Loucy (cell line): ENCODE results near the gene BHLHE23.

Experiments used
- H2AFZ ChIP-seq: fragments of 200-600 bp; sonication (generic); 2 replicates; pipeline ENCODE4 v1.6.0; 2016; ENCODE audit warnings: antibody characterized with exemption, mild to moderate bottlenecking, low read length, moderate library complexity
- H3F3A ChIP-seq: fragments of 200-600 bp; 2 replicates; pipeline ENCODE4 v1.6.0; 2016; ENCODE audit warnings: antibody characterized with exemption, low read depth, mild to moderate bottlenecking
- H3K27me3 ChIP-seq: fragments of 200-600 bp; sonication (generic); 2 replicates; pipeline ENCODE4 v1.6.1; 2014; ENCODE audit warnings: low read length, mild to moderate bottlenecking; ENCODE audit not compliant: insufficient read depth, poor library complexity, severe bottlenecking
- H3K36me3 ChIP-seq: fragments of 200-600 bp; sonication (generic); 2 replicates; pipeline ENCODE4 v1.6.1; 2016; ENCODE audit warnings: low read length; ENCODE audit not compliant: insufficient read depth
- H3K4me1 ChIP-seq: fragments of 200-600 bp; sonication (generic); 2 replicates; pipeline ENCODE4 v1.5.1; 2014; ENCODE audit warnings: low read length, mild to moderate bottlenecking; ENCODE audit not compliant: insufficient read depth, poor library complexity, severe bottlenecking
- H3K4me2 ChIP-seq: fragments of 200-600 bp; sonication (generic); 2 replicates; pipeline ENCODE4 v1.6.0; 2014; ENCODE audit warnings: antibody characterized with exemption, low read length, low read depth, mild to moderate bottlenecking; ENCODE audit not compliant: poor library complexity, severe bottlenecking
- H3K4me3 ChIP-seq: fragments of 200-600 bp; sonication (generic); 2 replicates; pipeline ENCODE4 v1.5.1; 2014; ENCODE audit warnings: low read length, mild to moderate bottlenecking, mixed read lengths; ENCODE audit not compliant: poor library complexity, severe bottlenecking
- H3K79me2 ChIP-seq: fragments of 200-600 bp; sonication (generic); 2 replicates; pipeline ENCODE4 v1.6.1; 2014; ENCODE audit warnings: low read length; ENCODE audit not compliant: insufficient read depth
- H3K9ac ChIP-seq: fragments of 200-600 bp; sonication (generic); 2 replicates; pipeline ENCODE4 v1.6.0; 2014; ENCODE audit warnings: mild to moderate bottlenecking, low read depth, low read length, moderate library complexity; ENCODE audit not compliant: poor library complexity, severe bottlenecking
- H3K9me2 ChIP-seq: fragments of 200-600 bp; sonication (generic); replicated peaks from 2 replicates; pipeline ENCODE4 v1.6.1; 2016; ENCODE audit warnings: low read depth, low read length, mixed read lengths
- H3K9me3 ChIP-seq: fragments of 200-600 bp; sonication (generic); 2 replicates; pipeline ENCODE4 v1.6.1; 2014; ENCODE audit warnings: mild to moderate bottlenecking, antibody characterized with exemption, low read length, low read depth; ENCODE audit not compliant: insufficient read depth
- H4K20me1 ChIP-seq: fragments of 200-600 bp; sonication (generic); 2 replicates; pipeline ENCODE4 v1.6.0; 2014; ENCODE audit warnings: antibody characterized with exemption, low read length, mild to moderate bottlenecking; ENCODE audit not compliant: insufficient read depth, poor library complexity, severe bottlenecking
- CTCF ChIP-seq: fragments of 200-600 bp; sonication (generic); conservative IDR thresholded peaks from 2 replicates; pipeline ENCODE4 v1.5.1; 2014; ENCODE audit warnings: mild to moderate bottlenecking, antibody characterized with exemption, low read length
- EZH2phosphoT487 ChIP-seq: fragments of 200-600 bp; IDR thresholded peaks from 2 replicates; pipeline ENCODE4 v1.6.1; 2018; ENCODE audit warnings: antibody characterized with exemption, mild to moderate bottlenecking, moderate library complexity, borderline replicate concordance

BHLHE23 gene

GRCh38 chr20:63007646-63008488 is 1.1 kb upstream of the BHLHE23 start:
- Histone ChIP-seq H3K27me3 (peaks cover 40% of the 10 kb centered on the region), H3K9ac (peak overlapping the region; percentile 82), H3K79me2 (peaks cover 62% of the 10 kb centered on the region), H4K20me1 (peaks cover 35% of the 10 kb centered on the region), H2AFZ (peak overlapping the region; percentile 71), H3K4me3 (peak overlapping the region; percentile 78), H3K4me1 (peaks cover 43% of the 10 kb centered on the region), H3K36me3 (no peaks in the 10 kb centered on the region), H3K9me3 (no peaks in the 10 kb centered on the region), H3K4me2 (peak overlapping the region; percentile 84), H3K9me2 (no peaks in the 10 kb centered on the region), H3F3A (no peaks in the 10 kb centered on the region)
- no peak for TF ChIP-seq CTCF
- TF ChIP-seq EZH2phosphoT487 = no peak

- Histone ChIP-seq H3K27me3 (peaks cover 40% of the 10 kb centered on the region), H3K9ac (peak overlapping the region; percentile 82), H3K4me1 (peaks cover 43% of the 10 kb centered on the region)
These were observed 539 bp upstream of the BHLHE23 start for GRCh38 chr20:63007360-63007645.

GRCh38 chr20:63005862-63006539 is 763 bp downstream of the BHLHE23 start:
- H2AFZ ChIP-seq = no peak overlapping the region; the same call in 1 of the 2 replicates
- no peaks in the 10 kb centered on the region for H3K36me3 ChIP-seq
- no peaks in the 10 kb centered on the region for H3K9me3 ChIP-seq
- peak overlapping the region; percentile 84 for H3K4me2 ChIP-seq
- H3K4me1 ChIP-seq = peaks cover 48% of the 10 kb centered on the region
- TF ChIP-seq EZH2phosphoT487 (no peak), CTCF (no peak)
- no peaks in the 10 kb centered on the region; the same call in 1 of the 2 replicates for H3F3A ChIP-seq
- H4K20me1 ChIP-seq = peaks cover 35% of the 10 kb centered on the region
- H3K27me3 ChIP-seq = peaks cover 40% of the 10 kb centered on the region
- peak overlapping the region; percentile 78 for H3K4me3 ChIP-seq
- H3K9ac ChIP-seq = peak overlapping the region; percentile 82
- peaks cover 77% of the 10 kb centered on the region for H3K79me2 ChIP-seq
- H3K9me2 ChIP-seq = no peaks in the 10 kb centered on the region

More at GRCh38 chr20:63007360-63007645, 539 bp upstream of the BHLHE23 start:
- peak overlapping the region; percentile 84 for H3K4me2 ChIP-seq
- H2AFZ ChIP-seq = peak overlapping the region; percentile 71
- no peaks in the 10 kb centered on the region for H3K36me3 ChIP-seq
- H3K4me3 ChIP-seq = peak overlapping the region; percentile 78
- H4K20me1 ChIP-seq = peaks cover 35% of the 10 kb centered on the region
- TF ChIP-seq EZH2phosphoT487 (no peak), CTCF (no peak)
- H3F3A ChIP-seq = no peaks in the 10 kb centered on the region
- no peaks in the 10 kb centered on the region for H3K9me2 ChIP-seq
- H3K79me2 ChIP-seq = peaks cover 68% of the 10 kb centered on the region
- no peaks in the 10 kb centered on the region for H3K9me3 ChIP-seq
